Lower lobe of right lung (tissue), 2 donors: Measurements from ENCODE around the gene MIER1. TPM values are rescaled to one million over a fixed set of nuclear protein-coding genes. Genes with fewer than 3 reads are reported as not detected.

ENCODE experiments used
- ATAC-seq, 2 donors: fragments of 200-7000 bp; cut with Tn5 transposase; one replicate each; pipeline ENCODE4 v1.9.1; 2020 to 2022; ENCODE audit warnings: mild to moderate bottlenecking in 2 of 2, moderate library complexity in 2 of 2
- DNase-seq: peaks from one replicate; pipeline ENCODE4 v3.0.0-alpha.2; 2020
- H3K27ac ChIP-seq: fragments of 200-600 bp; one replicate; pipeline ENCODE4 v1.8.0; 2022
- H3K27me3 ChIP-seq: fragments of 200-600 bp; one replicate; pipeline ENCODE4 v1.8.0; 2022; ENCODE audit warnings: low read depth
- H3K36me3 ChIP-seq: fragments of 200-600 bp; one replicate; pipeline ENCODE4 v1.8.0; 2022; ENCODE audit warnings: mild to moderate bottlenecking
- H3K4me1 ChIP-seq: fragments of 200-600 bp; one replicate; pipeline ENCODE4 v1.8.0; 2022
- H3K4me3 ChIP-seq: fragments of 200-600 bp; one replicate; pipeline ENCODE4 v1.8.0; 2022; ENCODE audit warnings: mild to moderate bottlenecking
- H3K9me3 ChIP-seq: fragments of 200-600 bp; one replicate; pipeline ENCODE4 v1.8.0; 2022
- intact Hi-C: fragments of 100-400 bp; cut with DNase I; formaldehyde crosslinking; loops from one replicate; pipeline ENCODE4 v1.11.0; 2022
- total RNA-seq: library from RNA; stranded (reverse); fragmentation: NEBNext Ultra II Directional; extraction: Animal tissue kit (Norgen Biotek cat#: 25700); gene quantifications from one replicate; pipeline ENCODE4 v1.2.1, GENCODE V29; 2021
- TF ChIP-seq, protein P1 (sequence below): fragments of 200-600 bp; IDR thresholded peaks from one replicate; pipeline ENCODE4 v1.8.0; 2022; ENCODE audit warnings: antibody characterized with exemption, mild to moderate bottlenecking
- donor health status: DM: no; HTN: yes; CAD: no; lungs with severe emphysema.

Gene MIER1
- total RNA-seq, 1 donor from 2014 or later = 44.0 TPM

DNA sequence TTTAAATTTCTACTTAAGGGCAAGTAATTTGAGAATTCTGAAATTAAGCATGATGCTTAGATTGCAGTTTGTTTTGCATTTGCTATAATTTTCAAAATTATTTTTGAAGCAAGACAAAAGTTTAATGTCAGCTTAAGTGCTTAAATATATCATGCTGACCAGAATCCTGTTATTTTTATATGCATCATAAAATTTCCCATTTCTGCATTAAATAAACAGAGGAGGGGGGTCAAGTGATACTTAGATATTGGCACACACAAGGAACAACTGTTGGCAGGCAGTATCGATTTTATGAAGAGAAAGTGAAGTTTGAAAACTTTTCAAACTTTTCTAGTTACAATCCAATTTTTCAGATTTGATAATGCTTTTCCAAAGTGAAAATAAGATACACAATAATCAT lies 61.0 kb downstream of the MIER1 start:
- TF ChIP-seq, protein P1, sequence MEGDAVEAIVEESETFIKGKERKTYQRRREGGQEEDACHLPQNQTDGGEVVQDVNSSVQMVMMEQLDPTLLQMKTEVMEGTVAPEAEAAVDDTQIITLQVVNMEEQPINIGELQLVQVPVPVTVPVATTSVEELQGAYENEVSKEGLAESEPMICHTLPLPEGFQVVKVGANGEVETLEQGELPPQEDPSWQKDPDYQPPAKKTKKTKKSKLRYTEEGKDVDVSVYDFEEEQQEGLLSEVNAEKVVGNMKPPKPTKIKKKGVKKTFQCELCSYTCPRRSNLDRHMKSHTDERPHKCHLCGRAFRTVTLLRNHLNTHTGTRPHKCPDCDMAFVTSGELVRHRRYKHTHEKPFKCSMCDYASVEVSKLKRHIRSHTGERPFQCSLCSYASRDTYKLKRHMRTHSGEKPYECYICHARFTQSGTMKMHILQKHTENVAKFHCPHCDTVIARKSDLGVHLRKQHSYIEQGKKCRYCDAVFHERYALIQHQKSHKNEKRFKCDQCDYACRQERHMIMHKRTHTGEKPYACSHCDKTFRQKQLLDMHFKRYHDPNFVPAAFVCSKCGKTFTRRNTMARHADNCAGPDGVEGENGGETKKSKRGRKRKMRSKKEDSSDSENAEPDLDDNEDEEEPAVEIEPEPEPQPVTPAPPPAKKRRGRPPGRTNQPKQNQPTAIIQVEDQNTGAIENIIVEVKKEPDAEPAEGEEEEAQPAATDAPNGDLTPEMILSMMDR = no peak
- ATAC-seq = no peak

DNA sequence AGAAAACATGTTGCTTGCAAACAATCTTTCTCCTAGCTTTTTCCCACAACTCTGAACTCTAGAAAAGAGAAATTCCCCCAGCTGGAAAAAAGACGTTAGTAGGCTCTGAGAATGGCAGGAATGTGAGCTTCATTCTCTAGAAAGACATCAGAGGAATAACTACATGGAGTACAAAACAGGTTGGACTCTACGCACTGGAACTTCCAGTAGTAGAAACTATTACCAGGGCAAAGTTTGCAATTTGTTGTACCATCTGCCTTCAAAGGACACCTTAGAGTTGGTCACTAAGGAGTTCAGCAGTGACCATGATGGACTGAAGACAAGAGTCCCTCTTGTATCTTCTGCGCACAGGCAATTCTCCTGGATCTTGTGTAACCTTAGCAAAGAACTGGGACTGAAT lies 68.3 kb downstream of the MIER1 start:
- intact Hi-C loops = loop anchor here (10.0 kb wide), 1 partner anchor 152 kb away; no protein-coding TSS in a partner anchor
- Histone ChIP-seq H3K27ac (no peak overlapping the region), H3K9me3 (no peaks in the 10 kb centered on the region), H3K36me3 (peaks cover 31% of the 10 kb centered on the region), H3K27me3 (no peaks in the 10 kb centered on the region), H3K4me1 (peaks cover 5% of the 10 kb centered on the region), H3K4me3 (no peak overlapping the region)
- no peak for DNase-seq
- ATAC-seq = no peak
- TF ChIP-seq, protein P1 = no peak

More for the DNA sequence above, 61.0 kb downstream of the MIER1 start:
- Histone ChIP-seq H3K27ac (no peak overlapping the region), H3K4me3 (no peak overlapping the region), H3K4me1 (peaks cover 17% of the 10 kb centered on the region), H3K27me3 (no peaks in the 10 kb centered on the region), H3K9me3 (no peaks in the 10 kb centered on the region), H3K36me3 (peaks cover 85% of the 10 kb centered on the region)
- intact Hi-C loops = no loop called here
- DNase-seq = no peak

DNA sequence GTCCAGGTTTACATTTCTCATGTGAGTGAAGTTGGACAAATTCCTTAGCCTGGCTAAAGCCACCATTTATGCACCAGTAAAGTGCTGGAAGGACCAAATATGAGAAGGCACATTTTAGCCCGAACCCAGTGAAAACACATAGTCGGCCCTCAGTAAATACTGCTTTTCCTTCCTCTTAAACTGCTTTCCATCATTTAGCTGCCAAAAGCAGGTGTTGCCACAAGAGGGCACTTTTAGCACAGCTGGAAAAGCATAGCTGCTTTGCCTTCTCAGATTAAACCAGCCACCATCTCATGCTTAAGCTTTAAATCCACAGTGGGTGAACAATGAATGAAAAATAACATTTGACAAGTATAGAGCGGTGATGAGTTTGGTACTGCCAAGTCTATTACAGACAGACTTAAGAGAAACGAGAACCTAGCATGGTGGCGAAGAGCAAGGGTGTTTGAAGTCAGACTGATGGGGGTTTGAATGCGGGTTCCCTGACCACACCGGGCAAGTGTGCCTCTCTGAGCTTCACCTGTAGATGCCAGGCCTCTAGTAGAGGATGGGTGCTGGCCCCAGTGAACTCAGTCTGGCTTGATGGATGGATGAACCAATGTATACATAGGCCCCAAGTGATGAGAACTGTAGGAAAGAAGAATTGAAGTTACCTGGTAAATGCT lies 71.4 kb downstream of the MIER1 start:
- intact Hi-C loops = loop anchor here (10.0 kb wide), 1 partner anchor 149 kb away; no protein-coding TSS in a partner anchor
- ATAC-seq = peak; percentile 75 to 77
- H3K4me1 ChIP-seq = peaks cover 5% of the 10 kb centered on the region
- H3K36me3 ChIP-seq = peaks cover 16% of the 10 kb centered on the region
- no peaks in the 10 kb centered on the region for H3K27me3 ChIP-seq
- no peak for DNase-seq
- H3K27ac ChIP-seq = no peak overlapping the region
- H3K4me3 ChIP-seq = no peak overlapping the region
- TF ChIP-seq, protein P1 = peak; percentile 67
- no peaks in the 10 kb centered on the region for H3K9me3 ChIP-seq

DNA sequence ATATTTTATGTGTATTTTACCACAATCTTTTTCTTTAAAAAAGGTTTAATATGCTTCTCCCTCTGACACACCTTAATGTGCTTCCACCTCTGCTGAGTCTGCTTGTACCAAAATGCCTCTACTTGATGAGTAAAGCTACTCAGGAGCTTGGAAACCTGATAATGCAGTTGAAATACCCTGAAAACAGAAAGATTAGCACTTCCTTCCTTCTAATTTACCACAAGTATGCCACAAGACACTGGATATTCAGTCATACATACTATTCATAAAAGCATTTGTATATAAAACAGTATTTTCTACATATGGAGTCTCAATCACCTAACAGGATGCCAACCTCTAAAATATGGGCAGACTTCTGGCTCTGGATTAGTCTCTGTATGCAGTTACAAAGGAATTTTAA lies 74.2 kb downstream of the MIER1 start:
- ATAC-seq (no peak), DNase-seq (no peak)
- no peaks in the 10 kb centered on the region for H3K27me3 ChIP-seq
- TF ChIP-seq, protein P1 = no peak
- intact Hi-C loops = loop anchor here (10.0 kb wide), 1 partner anchor 146 kb away; no protein-coding TSS in a partner anchor
- H3K4me3 ChIP-seq = no peak overlapping the region
- peaks cover 5% of the 10 kb centered on the region for H3K4me1 ChIP-seq
- H3K27ac ChIP-seq = no peak overlapping the region
- H3K9me3 ChIP-seq = no peaks in the 10 kb centered on the region
- peaks cover 31% of the 10 kb centered on the region for H3K36me3 ChIP-seq

DNA sequence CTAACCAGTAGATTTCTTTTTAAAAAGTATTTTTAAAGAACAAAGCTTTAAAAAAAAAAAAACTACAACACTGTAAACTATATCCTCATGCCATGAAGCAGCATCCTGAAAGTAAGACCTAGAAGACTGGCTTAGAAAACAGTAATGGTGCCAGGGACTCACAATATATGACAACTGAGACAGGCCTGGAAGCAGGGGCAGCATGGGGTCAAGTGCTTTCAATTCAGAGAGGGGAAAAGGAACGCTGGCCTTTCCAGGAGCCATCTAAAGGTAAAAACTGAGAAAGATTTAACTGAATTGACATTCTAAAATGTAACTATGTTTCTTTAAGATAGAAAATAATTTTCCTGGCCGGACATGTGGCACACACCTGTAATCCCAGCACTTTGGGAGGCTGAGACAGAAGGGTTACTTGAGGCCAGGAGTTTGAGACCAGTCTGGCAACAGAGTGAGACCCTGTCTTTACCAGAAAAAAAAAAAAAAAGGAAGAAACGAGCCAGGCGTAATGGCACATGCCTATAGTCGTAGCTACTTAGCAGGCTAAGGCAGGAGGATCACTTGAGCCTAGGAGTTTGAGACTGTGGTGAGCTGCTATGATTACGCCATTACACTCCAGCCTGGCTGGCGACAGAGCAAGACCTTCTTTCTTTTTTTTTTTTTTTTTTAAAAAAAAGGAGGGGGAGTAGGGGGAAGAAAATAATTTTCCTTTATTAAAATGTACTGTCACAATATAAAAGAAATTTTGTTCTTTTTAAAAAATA lies 75.0 kb downstream of the MIER1 start:
- H3K27me3 ChIP-seq = no peaks in the 10 kb centered on the region
- ATAC-seq (no peak), DNase-seq (no peak)
- TF ChIP-seq, protein P1 = no peak
- H3K36me3 ChIP-seq = peaks cover 37% of the 10 kb centered on the region
- no peak overlapping the region for H3K27ac ChIP-seq
- no peaks in the 10 kb centered on the region for H3K9me3 ChIP-seq
- intact Hi-C loops = loop anchor here (10.0 kb wide), 1 partner anchor 145 kb away; no protein-coding TSS in a partner anchor
- H3K4me1 ChIP-seq = peaks cover 5% of the 10 kb centered on the region
- H3K4me3 ChIP-seq = no peak overlapping the region
